H1 (cell line): Measurements from ENCODE around the gene NFAM1. TPM values are rescaled to one million over a fixed set of nuclear protein-coding genes. Genes with fewer than 3 reads are reported as not detected.

Experiments used
- EGR1 ChIP-seq: IDR thresholded peaks from 2 replicates; pipeline ENCODE4 v1.6.1; 2011; ENCODE audit warnings: low read depth, low read length, borderline replicate concordance
- SRF ChIP-seq: IDR thresholded peaks from 2 replicates; pipeline ENCODE4 v1.6.1; 2011; ENCODE audit warnings: mild to moderate bottlenecking, low read depth, low read length, moderate library complexity
- TBP ChIP-seq: IDR thresholded peaks from 2 replicates; pipeline ENCODE4 v1.6.1; 2011; ENCODE audit warnings: low read depth, low read length, improper control_type of control experiment
- TCF12 ChIP-seq: IDR thresholded peaks from 2 replicates; pipeline ENCODE4 v1.6.1; 2011; ENCODE audit warnings: low read depth, mild to moderate bottlenecking, low read length
- polyA plus RNA-seq, 7 experiments: library from polyadenylated mRNA; depleted of rRNA in 3 of 7; stranded (reverse) in 5 of 7; unstranded in 2 of 7; fragments of >200 nt in 5 of 7; fragments of 200-250 nt in 2 of 7; gene quantifications; 1 replicate in 5 of 7; 2 replicates in 1 of 7; 4 replicates in 1 of 7; pipeline versions ENCODE4 v1.2.1 to v1.2.3, GENCODE V29; 2011 to 2013; ENCODE audit warnings: missing spikeins in 2 of 7, mixed read lengths in 2 of 7
- total RNA-seq: library from RNA; stranded (reverse); fragmentation: NEBNext Ultra II Directional; extraction: Animal tissue kit (Norgen Biotek cat#: 25700); gene quantifications from 2 replicates; pipeline ENCODE4 v1.2.1, GENCODE V29; 2021
- TF ChIP-seq, protein P1 (sequence below): IDR thresholded peaks from 2 replicates; pipeline ENCODE4 v1.6.1; 2012; ENCODE audit warnings: inconsistent platforms

NFAM1 gene
- total and polyA plus RNA-seq, 2 of the 8 experiments (the other 6 are each of a cell fraction or from before 2014, with no cell fraction given) = 0.62 to 0.73 TPM

DNA sequence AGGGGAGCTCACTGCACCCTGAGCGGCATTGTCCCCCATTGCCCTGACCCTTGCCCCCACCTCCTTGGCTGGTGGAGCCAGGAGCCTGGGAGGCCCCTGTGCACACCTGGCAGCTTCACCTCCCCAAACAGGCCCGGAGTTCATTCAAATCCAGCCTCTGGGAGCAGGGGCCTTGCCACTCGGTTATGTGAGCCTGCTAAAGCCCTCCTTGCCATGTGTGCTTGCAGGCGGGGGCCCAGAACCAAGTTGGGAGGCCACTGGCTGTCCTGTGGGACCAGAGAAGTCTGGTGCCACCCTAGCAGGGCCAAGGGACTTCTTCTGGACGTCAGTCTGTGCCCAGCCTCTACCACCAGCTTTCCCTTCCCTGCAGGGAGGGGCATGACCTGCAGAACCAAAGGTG is 48.9 kb downstream of the NFAM1 start (continued):
- TF ChIP-seq, protein P1, sequence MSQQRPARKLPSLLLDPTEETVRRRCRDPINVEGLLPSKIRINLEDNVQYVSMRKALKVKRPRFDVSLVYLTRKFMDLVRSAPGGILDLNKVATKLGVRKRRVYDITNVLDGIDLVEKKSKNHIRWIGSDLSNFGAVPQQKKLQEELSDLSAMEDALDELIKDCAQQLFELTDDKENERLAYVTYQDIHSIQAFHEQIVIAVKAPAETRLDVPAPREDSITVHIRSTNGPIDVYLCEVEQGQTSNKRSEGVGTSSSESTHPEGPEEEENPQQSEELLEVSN = no peak
- TF ChIP-seq SRF (no peak), EGR1 (no peak), TBP (no peak), TCF12 (no peak)
- TF ChIP-seq, all 59 proteins: peak for 0
